Prostate gland (tissue), 2 donors: Measurements from ENCODE around the gene RBFOX2. TPM values are rescaled to one million over a fixed set of nuclear protein-coding genes. Genes with fewer than 3 reads are reported as not detected.
A peak's percentile ranks its signal among the peaks of the same experiment; 100 is the strongest.

ENCODE experiments used
- DNase-seq: peaks from one replicate; pipeline ENCODE4 v3.0.0-alpha.2; 2019; ENCODE audit warnings: low spot score
- H3K27ac ChIP-seq, 2 donors: fragments of 200-600 bp; sonication (generic); 2 replicates each; pipeline ENCODE4 v1.5.1; 2017 to 2019
- H3K27me3 ChIP-seq: fragments of 200-600 bp; sonication (generic); replicated peaks from 2 replicates; pipeline ENCODE4 v1.5.1; 2019; ENCODE audit not compliant: insufficient read depth
- H3K36me3 ChIP-seq, 2 donors: fragments of 200-600 bp; sonication (generic); 1 replicate in 1 of 2; 2 replicates in 1 of 2; pipeline versions ENCODE4 v1.5.1 to v1.8.1; 2017 to 2019
- H3K4me1 ChIP-seq: fragments of 200-600 bp; sonication (generic); replicated peaks from 2 replicates; pipeline ENCODE4 v1.5.1; 2019
- H3K4me3 ChIP-seq, 2 donors: fragments of 200-600 bp; sonication (generic); 2 replicates each; pipeline ENCODE4 v1.5.1; 2017 to 2019
- H3K9me3 ChIP-seq: fragments of 200-600 bp; sonication (generic); 2 replicates; pipeline ENCODE4 v1.5.1; 2017
- CTCF ChIP-seq, 4 experiments: fragments of 200-600 bp in 2 of 4; fragments of 450-650 bp in 2 of 4; sonication (generic) in 2 of 4; IDR thresholded peaks; 1 replicate in 3 of 4; 2 replicates in 1 of 4; pipeline ENCODE4 v1.5.1; 2016 to 2019; ENCODE audit warnings: antibody characterized with exemption in 4 of 4, mild to moderate bottlenecking in 2 of 4, moderate library complexity in 2 of 4
- POLR2A ChIP-seq: fragments of 450-650 bp; IDR thresholded peaks from one replicate; pipeline ENCODE4 v1.6.1; 2016; ENCODE audit warnings: antibody characterized with exemption, mild to moderate bottlenecking
- POLR2AphosphoS5 ChIP-seq: sonication (generic); formaldehyde crosslinking; IDR thresholded peaks from one replicate; pipeline ENCODE4 v1.6.1; 2017; ENCODE audit warnings: antibody characterized with exemption
- WGBS: methylation state at CpG from one replicate; pipeline ENCODE4 v1.1.5; 2018; 5-methylcytosine and 5-hydroxymethylcytosine counted together
- intact Hi-C: fragments of 100-400 bp; cut with DNase I; formaldehyde crosslinking; loops from one replicate; pipeline ENCODE4 v1.14.2; 2022
- total RNA-seq, 2 donors: library from RNA; depleted of rRNA; stranded (reverse); fragments of >200 nt; gene quantifications; one replicate each; pipeline ENCODE4 v1.1.0, GENCODE V29; 2016

RBFOX2 gene
- total RNA-seq, 2 donors from 2014 or later: 59.8 to 79.4 TPM

GRCh38 chr22:35840302-35840739 lies 188.3 kb downstream of the RBFOX2 start:
- DNase-seq: peak; percentile 82
- intact Hi-C loops: loop anchor here (5.0 kb wide), 2 partner anchors 52 to 77 kb away; no protein-coding TSS in a partner anchor

GRCh38 chr22:35839841-35840301 lies 188.8 kb downstream of the RBFOX2 start:
- Histone ChIP-seq H3K36me3 (no peaks in the 10 kb centered on the region), H3K4me1 (peaks cover 3% of the 10 kb centered on the region), H3K4me3 (peak overlapping the region; percentile 36 to 46), H3K27me3 (no peaks in the 10 kb centered on the region), H3K27ac (peak overlapping the region; percentile 79), H3K9me3 (no peaks in the 10 kb centered on the region)
- no peak for DNase-seq
- TF ChIP-seq POLR2A (no peak), POLR2AphosphoS5 (no peak)
- intact Hi-C loops: loop anchor here (5.0 kb wide), 3 partner anchors 52 to 213 kb away; no protein-coding TSS in a partner anchor
- WGBS: under 1% methylated on average over 5 of the region's 5 CpGs

More at GRCh38 chr22:35840302-35840739, 188.3 kb downstream of the RBFOX2 start:
- Histone ChIP-seq H3K27ac (peak overlapping the region; percentile 79), H3K9me3 (no peaks in the 10 kb centered on the region), H3K27me3 (no peaks in the 10 kb centered on the region), H3K36me3 (no peaks in the 10 kb centered on the region), H3K4me1 (peaks cover 3% of the 10 kb centered on the region), H3K4me3 (peak overlapping the region; percentile 36 to 46)
- 15% methylated on average over 9 of the region's 9 CpGs for WGBS
- TF ChIP-seq CTCF (IDR thresholded peaks at IDR 0.05) (peak in 1 of 4 experiments; percentile 11), POLR2AphosphoS5 (no peak), POLR2A (peak; percentile 39)

- Histone ChIP-seq H3K4me3 (peak overlapping the region in 1 of 2 donors; percentile 46), H3K36me3 (no peaks in the 10 kb centered on the region), H3K27ac (peak overlapping the region; percentile 79), H3K9me3 (no peaks in the 10 kb centered on the region), H3K27me3 (no peaks in the 10 kb centered on the region), H3K4me1 (peaks cover 3% of the 10 kb centered on the region)
- intact Hi-C loops: loop anchor here (5.0 kb wide), 1 partner anchor 212 kb away; no protein-coding TSS in a partner anchor
- WGBS: 8% methylated on average over 4 of the region's 4 CpGs
- TF ChIP-seq CTCF (IDR thresholded peaks at IDR 0.05): peak in 2 of 4 experiments; percentile 39 to 43
- peak; percentile 24 for TF ChIP-seq POLR2AphosphoS5
- no peak for TF ChIP-seq POLR2A
- peak; percentile 30 for DNase-seq
Measured at GRCh38 chr22:35838855-35839576, 189.6 kb downstream of the RBFOX2 start.

GRCh38 chr22:35837101-35837727 lies 191.4 kb downstream of the RBFOX2 start:
- whole genome bisulfite sequencing: 68% methylated on average over 5 of the region's 5 CpGs
- peak overlapping the region in 1 of 2 donors; percentile 57 for H3K27ac ChIP-seq

More at GRCh38 chr22:35837101-35837727, 191.4 kb downstream of the RBFOX2 start:
- Histone ChIP-seq H3K27me3 (no peaks in the 10 kb centered on the region), H3K4me3 (no peak overlapping the region), H3K4me1 (peaks cover 3% of the 10 kb centered on the region), H3K36me3 (no peaks in the 10 kb centered on the region), H3K9me3 (no peaks in the 10 kb centered on the region)
- no peak for TF ChIP-seq POLR2A
- no peak for TF ChIP-seq POLR2AphosphoS5
- no peak for TF ChIP-seq CTCF (IDR thresholded peaks at IDR 0.05)
- intact Hi-C loops: loop anchor here (5.0 kb wide), 1 partner anchor 210 kb away; no protein-coding TSS in a partner anchor
- no peak for DNase-seq
